GM19463 (cell line): ENCODE measurements around the gene VENTX.

ENCODE experiments used
- ATAC-seq: cut with Tn5 transposase; IDR thresholded peaks from one replicate; pipeline ENCODE4 v1.9.1; 2021; ENCODE audit warnings: mild to moderate bottlenecking, moderate library complexity; ENCODE audit not compliant: unreplicated experiment

Gene VENTX

DNA sequence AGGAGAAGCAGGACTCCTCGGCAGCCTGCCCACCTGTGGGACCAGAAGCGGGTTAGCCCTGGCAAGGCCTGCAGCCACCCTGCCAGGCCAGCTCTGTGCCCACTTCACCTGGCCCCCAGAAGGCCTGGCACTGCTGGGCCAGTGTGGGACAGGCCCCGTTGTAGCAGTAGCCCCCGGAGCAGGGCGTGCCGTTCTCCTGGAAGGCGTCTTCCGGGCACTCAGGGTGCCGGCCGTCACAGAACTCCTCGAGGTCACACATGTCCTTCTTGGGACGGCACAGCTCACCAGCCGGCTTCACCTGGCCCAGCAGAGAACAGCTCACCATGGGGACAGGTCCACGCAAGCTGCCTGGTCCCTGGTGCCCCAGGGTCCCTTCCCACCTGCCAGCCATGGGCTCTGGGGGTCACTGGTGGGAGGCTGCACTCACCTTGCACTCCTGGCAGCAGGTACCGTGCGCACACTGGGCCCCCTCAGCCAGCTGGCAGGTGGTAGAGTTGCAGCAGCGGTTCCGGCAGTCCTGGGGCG is 33.2 kb downstream of the VENTX start:
- no peak for ATAC-seq

DNA sequence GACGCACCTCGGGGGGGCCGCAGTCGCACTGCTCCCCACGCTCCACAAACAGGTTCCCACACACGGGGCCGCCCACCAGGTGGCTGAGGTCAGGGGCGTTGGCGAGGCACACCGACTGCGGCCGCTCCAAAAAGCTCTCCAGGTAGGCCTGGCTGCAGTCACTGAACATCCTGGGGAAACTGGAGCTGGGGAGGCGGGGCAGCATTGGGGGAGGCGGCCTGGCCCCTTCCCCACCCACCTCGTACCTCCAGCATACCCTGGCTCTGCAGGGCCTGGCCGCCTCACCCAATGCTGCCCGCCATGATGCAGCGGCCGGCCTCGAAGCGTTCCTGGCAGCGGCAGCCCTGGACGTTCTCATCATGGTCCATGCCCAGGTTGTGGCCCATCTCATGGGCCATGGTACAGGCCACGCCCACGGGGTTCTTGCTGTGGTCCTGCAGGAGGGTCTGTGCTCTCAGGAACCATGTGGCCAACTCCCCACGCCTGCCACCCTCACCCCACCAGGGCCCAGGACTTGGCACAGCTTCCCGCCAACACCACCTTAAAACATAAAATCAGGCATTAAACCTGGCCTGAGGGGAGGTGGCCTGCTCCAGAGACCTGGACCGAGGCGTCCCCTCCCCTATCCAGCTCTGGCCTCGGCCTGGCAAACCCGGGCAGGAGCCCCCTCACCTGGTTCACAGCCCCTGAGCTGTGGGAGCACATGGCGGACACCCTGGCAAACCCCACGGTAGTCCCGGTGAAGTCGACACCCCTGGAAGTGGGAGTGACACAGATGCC is 34.1 kb downstream of the VENTX start:
- ATAC-seq, result no peak

DNA sequence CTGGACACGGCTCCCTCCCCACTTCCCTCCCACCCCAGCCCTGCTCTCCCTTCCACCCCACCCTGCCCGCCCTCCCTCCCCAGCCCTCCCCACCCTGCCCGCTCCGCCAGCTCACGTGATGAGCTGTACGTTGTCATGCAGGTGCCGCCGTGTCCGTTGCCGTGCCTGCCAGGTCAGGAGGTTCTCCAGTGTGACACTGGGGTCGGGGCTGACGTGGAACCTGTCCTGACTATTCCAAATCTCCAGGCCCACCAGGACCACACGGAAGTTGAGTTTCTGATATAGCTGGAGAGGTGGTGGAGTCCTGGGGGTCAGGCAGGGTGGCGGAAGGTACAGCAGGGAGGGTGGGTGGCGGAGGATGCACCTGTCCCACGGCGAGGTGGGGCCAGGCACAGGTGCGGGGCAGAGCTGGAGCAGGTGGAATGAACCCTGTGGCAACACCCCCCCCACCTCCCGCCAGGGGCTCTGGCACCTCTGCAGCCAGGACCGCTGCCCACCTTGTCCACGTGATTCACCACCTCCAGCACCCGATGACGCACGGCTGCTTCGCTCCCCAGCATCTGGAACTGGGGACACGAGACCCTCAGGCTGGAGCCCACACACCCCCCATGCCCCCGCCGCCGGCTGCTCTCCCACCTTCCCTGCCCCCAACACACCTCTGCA is 34.8 kb downstream of the VENTX start:
- no peak for ATAC-seq

DNA sequence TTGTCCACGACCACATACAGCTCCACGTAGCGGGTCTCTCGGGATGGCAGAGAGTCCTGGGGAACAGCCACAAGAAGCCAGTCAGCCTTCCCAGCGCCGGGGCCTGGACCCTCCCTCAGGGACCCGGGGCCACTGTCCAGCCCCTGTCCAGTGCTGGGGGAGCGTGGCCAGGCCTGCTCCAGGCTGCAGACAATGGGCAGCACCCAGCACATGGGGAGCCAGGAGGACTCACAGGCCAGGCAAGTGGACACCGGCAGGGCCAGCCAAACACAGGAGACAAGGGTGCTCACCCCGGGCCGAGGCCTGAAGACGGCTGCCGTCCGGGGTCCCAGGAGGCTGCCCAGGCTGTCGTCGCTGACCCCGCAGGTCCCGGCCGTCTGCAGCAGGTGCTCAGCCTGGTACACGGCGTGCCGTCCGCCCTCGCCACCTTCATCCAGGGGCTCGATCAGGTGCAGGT is 35.3 kb downstream of the VENTX start:
- no peak for ATAC-seq

DNA sequence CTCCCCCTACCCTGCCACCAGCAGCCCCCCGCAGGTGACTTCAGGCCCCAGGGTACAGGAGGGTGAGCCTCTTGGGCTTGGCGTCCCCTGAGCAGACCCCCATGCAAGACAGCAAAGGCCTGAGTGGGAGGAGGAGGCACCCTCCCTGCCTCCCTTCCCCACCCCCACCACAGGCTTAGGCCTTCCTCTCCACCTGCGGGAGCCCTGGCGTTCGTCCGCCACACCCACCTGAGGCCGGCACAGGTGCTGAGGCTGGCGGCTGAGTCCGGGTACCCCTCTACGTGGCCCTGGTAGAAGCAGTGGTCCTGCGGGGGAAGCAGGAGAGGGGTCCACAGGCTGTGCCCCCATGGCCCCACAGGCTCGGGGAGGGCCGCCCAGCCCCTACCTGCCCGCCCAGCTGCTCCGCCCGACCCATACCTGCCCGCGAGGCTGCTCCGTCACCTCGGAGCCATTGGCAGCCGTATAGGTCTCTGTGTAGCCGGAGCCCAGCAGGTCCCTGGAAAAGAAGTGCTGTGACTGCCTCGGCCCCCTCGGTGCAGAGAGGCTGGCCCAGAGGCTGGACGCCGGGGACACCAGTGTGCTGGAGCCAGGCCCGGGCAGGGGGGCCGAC is 36.0 kb downstream of the VENTX start:
- ATAC-seq, result no peak

DNA sequence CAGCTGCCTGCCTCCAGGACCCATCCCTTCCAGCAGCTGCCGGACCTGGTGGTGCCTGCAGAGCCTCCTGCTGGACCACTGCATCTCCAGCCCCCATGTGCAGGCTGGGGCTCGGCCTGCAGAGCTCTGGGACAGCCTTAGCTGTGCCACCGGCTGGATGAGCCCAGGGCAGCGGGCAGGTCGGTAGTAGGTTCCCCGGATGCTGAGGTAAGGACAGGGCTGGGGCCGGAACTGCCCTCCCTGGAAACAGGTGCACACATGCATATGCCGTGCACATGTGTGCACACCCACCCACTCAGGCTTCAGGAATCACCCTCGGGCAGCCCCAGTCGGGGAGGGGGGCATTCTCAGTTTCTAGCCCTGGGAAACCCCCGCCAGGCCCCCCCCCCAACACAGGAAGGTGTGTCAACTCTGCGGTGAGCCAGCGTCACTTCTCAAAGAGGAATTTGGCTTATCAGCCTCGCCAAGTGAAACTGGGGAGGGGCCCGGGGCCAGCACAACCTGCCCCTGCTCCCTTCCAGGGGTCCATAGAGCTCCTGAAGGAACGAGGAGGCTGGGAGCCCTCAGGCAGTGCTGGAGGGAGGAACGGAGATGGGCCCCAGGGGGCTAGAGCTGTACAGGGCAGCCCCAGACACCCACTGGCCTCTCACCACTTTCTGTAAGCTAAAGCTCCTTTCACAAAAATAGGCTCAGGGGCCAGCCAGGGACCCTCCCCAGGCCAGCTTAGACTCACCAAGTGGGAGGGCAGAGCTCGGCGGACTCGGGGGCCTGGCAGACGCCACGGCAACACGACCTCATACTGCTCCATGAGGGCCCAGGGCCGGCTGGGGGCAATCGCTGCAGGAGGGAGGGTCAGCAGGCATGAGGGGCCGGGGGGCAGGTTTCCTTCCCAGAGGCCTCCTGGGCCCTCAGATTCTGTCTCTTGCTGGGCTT is 37.4 kb downstream of the VENTX start:
- peak; percentile 51 for ATAC-seq

DNA sequence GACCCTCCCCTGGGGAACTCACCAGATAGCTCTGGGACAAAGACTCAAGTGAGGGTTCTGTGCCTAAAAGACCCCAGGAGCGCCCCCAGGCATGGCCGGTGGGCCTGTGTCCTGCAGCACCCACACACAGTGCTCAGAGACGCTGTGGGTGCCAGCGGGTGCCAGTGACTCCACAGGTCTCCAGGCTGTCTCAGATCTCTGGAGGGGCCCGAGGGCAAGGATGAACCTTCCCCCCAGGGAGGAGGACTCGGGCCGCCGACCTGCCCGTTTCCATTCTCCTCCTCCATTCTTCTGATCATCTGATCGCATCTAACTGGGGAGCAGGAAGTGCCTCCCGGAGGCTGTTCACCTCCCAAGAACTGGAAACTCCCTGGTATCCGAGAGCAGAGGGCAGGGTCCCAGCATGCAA is 38.0 kb downstream of the VENTX start:
- peak; percentile 40 for ATAC-seq

DNA sequence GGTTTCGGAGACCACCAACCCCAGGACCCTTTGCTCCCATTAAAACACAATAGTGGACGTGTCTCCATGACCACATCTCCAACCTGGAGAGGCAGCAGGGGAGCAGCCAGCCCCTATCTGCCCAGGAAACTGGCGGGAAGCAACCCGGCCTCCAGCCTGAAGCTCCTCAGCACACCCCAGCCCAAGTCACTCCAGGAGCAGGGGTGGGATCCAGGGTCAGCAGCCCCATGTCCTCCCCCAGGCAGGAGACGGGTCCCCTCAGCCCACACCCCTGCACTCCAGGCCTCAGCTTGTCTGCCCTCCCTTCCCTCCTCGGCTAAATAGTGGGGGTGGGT is 38.4 kb downstream of the VENTX start:
- ATAC-seq, result no peak

DNA sequence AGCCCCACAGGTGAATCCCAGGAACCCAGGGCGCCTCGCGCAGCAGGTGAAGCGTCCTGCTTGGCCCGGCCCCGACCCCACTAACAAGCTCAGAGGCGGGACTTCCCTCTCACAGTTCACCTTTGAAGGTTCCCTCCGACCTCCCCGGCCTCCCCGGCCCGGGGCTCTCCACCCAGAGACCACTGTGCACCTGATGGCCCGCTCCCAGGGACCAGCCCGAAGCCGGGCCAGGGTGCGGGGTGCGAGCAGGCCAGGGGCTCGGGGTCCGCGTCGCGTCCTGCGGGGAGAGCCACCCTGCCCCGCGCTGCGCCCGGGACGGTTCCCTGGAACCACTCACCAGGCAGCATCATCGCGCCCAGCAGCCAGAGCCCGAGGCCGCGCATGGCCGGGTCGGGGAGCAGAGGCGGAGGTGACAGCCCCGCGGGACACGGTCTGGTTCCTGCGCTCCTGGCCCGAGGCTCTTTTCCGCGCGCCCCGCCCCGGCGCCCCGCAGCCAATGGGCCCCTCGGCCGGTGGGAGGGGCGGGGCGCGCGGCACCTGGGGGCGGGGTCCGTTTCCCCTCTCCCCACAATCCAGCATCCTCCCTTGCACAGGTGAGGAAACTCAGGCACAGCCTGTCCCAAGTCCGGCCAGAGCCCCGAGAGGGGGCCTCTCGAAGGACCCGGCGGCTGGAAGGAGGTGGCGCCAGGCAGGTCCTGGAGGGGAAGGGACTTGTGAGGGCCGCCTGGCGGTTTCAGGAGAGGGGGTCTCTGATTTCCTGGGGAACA is 39.0 kb downstream of the VENTX start, which contains the start of gene ADAM8:
Gene ADAM8, minus strand, starts transcription at position 434 of the 767 bp plus-strand sequence. Its CDS starts 51 bp downstream, at position 383.
- peak; percentile 44 for ATAC-seq

DNA sequence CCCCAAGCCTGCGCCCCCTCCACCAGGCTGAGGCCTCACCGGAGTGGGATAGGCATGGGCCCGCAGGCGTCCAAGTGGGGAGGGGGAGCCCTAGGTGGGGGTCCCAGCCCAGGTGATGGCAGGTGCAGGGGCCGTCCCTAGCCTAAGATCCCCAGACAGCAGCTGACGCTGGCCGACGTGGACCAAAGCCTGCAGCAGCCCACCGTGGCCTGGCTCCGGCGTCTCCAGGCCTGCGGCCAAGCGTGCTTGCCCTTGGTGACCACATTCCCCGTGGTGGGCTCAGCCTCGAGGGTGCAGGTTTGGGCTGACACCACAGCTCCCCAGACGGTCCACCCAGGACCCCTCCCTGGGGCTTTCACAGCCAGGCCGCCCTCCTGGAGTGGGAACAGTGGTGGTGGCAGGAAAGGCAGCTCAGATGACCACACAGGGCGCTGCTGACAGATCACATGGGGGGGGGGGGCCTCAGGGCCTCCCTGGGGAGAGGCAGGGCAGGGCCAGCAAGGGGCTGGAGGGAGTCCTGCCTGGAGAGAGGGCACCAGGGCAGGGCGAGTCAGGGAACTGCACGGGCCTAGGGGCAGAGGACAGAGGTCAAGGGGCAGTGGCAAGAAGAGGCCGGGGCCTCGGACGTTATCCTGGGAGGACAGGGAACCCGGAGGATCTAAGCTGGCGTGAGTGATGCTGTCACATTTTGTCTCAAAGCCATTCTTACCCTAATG is 39.8 kb downstream of the VENTX start:
- no peak for ATAC-seq

DNA sequence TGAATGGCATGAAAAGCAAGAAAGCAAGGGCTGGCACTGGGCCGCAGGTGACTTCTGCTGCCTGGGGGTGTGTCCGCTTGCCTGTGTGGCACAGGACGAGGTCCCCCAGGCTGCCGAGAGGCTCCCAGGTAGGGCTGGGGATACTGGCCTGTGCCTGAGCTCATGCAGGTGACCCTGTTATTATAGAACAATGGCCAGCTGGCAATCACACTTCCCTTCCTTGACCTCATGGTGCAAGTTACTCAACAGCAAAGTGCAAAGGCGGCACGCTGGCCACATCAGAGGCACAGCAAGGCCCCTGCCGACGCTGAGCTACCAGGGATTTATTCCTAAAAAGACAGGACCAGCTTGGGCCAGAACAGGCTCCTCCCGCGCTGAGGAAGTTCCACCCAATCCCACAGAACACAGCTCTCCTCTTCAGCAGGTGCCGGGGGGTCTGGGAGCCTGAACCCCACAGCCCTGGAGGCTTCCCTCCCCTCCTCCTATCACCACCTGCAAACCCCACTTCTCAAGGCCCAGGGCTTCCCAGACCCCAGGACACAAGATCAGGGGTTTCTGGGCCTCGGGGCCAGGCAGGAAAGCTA is 40.4 kb downstream of the VENTX start:
- no peak for ATAC-seq

DNA sequence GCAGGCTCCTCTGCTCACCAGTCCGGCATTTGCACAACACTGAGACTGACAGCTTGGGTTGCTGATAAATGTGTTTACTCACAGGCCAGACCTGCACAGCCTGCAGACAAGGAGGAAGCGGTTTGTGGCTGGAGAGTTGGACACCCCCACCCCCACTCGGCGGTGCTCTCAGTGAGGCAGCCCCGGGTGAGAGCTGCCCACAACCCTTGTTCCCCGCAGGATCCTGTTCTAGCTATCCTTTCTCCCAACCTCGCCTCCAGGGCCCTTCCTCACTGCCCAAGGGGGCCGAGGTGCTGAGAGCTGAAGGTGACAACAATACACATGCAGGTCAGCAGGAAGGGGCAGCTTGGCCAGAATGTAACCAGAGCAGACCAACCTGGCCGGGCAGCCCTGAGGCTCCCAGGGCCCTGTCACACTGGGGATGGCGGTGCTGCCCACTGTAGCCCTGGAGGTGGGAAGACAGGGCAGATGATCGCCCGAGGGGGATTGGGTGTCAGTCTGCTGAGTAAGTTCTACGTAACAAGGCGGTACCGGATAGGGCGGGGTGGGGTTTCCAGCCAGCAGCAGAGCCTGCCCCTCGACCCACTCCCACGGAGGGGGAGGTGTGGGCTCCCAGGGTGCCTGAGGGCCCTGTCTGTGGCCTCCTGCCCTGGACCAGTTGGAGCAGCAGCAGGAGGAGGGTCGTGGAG is 41.1 kb downstream of the VENTX start:
- ATAC-seq, result peak; percentile 33

DNA sequence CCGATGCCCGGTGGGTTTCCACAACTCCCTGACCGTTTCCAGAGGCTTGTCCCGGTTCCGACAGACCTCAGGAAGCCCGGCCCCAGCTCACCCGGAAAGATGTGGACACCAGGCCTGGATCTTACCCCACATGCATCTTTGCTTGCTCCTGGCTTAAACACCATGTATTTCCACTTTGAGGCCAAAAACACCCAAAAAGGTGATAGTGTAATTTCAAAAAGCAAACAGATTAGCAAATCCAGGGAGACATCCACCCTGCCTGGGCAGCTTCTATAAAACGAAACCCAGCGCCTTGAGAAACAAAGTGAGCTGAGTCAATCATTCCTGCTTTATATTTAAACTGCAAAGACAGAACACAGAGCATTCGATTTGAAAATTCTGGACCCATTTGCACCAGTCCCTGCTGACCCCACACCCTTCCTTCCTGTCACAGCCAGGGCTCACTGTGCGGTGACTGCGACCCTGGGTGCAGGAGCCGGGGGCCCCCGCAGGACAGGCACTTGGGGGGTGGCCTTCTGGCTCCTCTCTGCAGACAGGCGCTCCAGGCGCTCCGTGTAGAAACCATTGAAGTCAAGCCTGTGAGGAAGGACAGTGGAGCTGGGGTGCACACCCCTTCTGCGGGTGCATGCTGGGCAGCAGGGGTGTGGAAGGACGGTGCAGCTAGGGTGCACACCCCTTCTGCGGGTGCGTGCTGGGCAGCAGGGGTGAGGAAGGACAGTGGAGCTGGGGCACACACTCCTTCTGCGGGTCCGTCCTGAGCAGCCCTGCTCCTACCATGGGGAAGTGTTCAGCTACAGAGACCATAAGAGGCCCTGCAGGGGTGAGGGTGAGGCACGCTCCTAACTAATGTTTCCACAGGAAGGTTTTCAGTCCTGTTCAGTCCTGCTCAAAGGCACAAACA is 41.9 kb downstream of the VENTX start:
- ATAC-seq, result no peak

DNA sequence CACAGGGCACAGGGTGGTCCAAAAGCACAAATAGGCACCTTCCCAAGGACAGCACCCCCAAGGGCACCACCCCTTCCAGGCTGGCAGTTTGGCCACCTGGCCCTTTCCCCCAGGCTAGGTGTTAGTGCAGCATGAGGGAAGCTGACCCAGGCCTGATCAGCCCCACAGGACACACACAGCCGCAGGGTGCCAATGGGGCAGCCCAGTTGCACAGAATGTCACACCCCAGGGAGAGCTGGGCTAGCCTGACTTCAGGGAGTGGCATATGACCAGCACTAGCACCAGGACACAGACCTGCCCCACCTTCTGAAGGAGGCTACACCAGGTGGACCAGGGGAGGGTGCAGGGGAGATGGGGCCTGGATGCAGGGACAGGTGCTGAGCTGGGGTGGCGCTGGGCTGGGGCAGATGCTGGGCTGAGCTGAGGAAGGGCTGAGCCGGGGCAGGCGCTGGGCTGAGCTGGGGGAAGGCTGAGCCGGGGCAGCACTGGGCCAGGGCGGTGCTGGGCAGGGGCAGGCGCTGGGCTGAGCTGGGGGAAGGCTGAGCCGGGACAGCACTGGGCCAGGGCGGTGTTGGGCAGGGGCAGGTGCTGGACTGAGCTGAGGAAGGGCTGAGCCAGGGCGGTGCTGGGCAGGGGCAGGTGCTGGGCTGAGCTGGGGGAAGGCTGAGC is 42.9 kb downstream of the VENTX start:
- no peak for ATAC-seq

DNA sequence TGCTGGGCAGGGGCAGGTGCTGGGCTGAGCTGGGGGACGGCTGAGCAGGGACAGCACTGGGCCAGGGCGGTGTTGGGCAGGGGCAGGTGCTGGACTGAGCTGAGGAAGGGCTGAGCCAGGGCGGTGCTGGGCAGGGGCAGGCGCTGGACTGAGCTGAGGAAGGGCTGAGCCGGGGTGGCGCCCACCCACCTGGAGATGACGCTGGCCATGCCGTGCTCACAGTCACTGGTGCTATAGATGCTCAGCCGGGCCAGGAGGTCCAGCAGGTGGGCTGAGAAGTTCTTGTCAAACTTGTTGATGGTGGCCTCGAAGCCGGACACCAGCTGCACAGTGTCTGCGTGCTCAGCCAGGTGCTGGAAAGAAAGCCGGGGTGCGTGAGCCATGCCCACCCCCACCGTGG is 43.4 kb downstream of the VENTX start:
- no peak for ATAC-seq

DNA sequence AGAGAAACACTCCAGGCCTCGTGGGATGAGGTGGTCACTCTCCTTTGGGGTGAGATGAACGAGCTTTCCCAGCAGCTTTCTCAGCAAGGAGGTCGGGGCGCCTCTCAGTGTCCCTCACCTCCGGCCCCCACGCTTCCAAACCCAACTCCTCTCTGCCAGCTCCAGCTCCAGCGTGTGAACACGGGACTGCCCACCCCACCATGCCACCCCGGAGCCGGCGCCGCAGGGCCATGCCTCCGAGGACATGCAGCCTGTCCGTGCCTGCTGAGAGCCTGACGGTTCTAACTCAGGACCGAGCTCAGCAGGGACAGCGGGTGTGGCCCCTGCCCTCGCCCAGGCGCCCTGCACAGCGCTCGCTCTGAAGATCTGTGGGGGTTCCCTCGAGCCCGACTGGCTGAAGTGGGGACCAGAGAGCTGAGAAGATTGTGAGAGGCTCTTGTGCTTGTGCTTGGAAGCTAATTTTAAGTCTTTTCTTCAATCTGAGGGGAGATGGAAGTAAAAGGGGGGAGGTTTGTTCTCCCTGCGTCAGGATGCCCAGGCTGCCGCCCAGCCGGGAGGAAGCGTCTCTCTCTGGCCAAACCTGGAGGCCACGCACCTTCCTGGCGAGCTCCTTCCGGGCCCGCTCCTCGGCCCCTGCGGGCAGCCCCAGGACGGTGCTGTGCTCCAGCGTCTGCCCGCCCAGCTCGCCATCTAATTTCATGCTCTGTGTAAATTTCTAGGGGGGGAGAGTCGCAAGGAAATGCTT is 44.1 kb downstream of the VENTX start:
- ATAC-seq, result no peak
